ENCODE results near the gene APAF1. TPM values are rescaled to one million over a fixed set of nuclear protein-coding genes. Genes with fewer than 3 reads are reported as not detected.

Gene APAF1
- total and polyA plus RNA-seq, 5 donors from 2014 or later, result 4.9 to 28.5 (median 7.3) TPM

Other genes with a start within 250 kb of the APAF1 start
- 105 TPM for gene TMPO, start 129.7 kb upstream of the APAF1 start, total RNA-seq
- 10 to 100 TPM; 40.3 to 65.7 (median 58.2) TPM for gene TMPO, start 129.7 kb upstream of the APAF1 start, polyA plus RNA-seq
- 491 TPM for gene SLC25A3, start 51.6 kb upstream of the APAF1 start, total RNA-seq
- 100 to 1,000 TPM; 315 to 484 (median 346) TPM for gene SLC25A3, start 51.6 kb upstream of the APAF1 start, polyA plus RNA-seq
- 3.4 TPM for gene IKBIP, start 502 bp upstream of the APAF1 start, total RNA-seq
- gene IKBIP, start 502 bp upstream of the APAF1 start, polyA plus RNA-seq, result 10 to 100 TPM in 2 of 4 donors, 1 to 10 TPM in 2; 6.2 to 11.0 (median 9.2) TPM